Upper lobe of left lung (tissue), 6 donors: Measurements from ENCODE around the gene DGCR8. TPM values are rescaled to one million over a fixed set of nuclear protein-coding genes. Genes with fewer than 3 reads are reported as not detected.
A peak's percentile ranks its signal among the peaks of the same experiment; 100 is the strongest.

Source experiments
- ATAC-seq, 2 donors: fragments of 200-7000 bp; cut with Tn5 transposase; one replicate each; pipeline ENCODE4 v1.9.1; 2022; ENCODE audit warnings: mild to moderate bottlenecking in 2 of 2, moderate library complexity in 2 of 2; ENCODE audit not compliant: low FRiP score in 2 of 2
- DNase-seq, 2 donors: peaks; one replicate each; pipeline ENCODE4 v3.0.0-alpha.2; 2019 to 2020
- H3K27ac ChIP-seq, 4 donors: fragments of 200-600 bp; sonication (generic); one replicate each; pipeline ENCODE4 v1.5.1; 2016 to 2019
- H3K27me3 ChIP-seq, 4 donors: fragments of 200-600 bp; sonication (generic); one replicate each; pipeline ENCODE4 v1.5.1; 2017 to 2019
- H3K36me3 ChIP-seq, 4 donors: fragments of 200-600 bp; sonication (generic); one replicate each; pipeline ENCODE4 v1.5.1; 2016 to 2019
- H3K4me1 ChIP-seq, 4 donors: fragments of 200-600 bp; sonication (generic); one replicate each; pipeline ENCODE4 v1.5.1; 2018 to 2019
- H3K4me3 ChIP-seq, 4 donors: fragments of 200-600 bp; sonication (generic); one replicate each; pipeline ENCODE4 v1.5.1; 2017 to 2019; ENCODE audit warnings: mild to moderate bottlenecking in 2 of 4, moderate library complexity in 1 of 4
- H3K9me3 ChIP-seq, 4 donors: fragments of 200-600 bp; sonication (generic); one replicate each; pipeline ENCODE4 v1.5.1; 2018 to 2019
- CTCF ChIP-seq, 6 experiments: fragments of 450-650 bp in 4 of 6; fragments of 200-600 bp in 2 of 6; sonication (generic) in 2 of 6; IDR thresholded peaks; one replicate each; pipeline ENCODE4 v1.5.1; 2016 to 2019; ENCODE audit warnings: antibody characterized with exemption in 6 of 6
- EP300 ChIP-seq, 4 donors: sonication (generic); formaldehyde crosslinking; IDR thresholded peaks; one replicate each; pipeline ENCODE4 v1.5.1; 2017; ENCODE audit warnings: antibody characterized with exemption in 4 of 4, control low read depth in 2 of 4
- POLR2A ChIP-seq, 4 donors: fragments of 450-650 bp; IDR thresholded peaks; one replicate each; pipeline ENCODE4 v1.5.1; 2016 to 2017; ENCODE audit warnings: antibody characterized with exemption in 4 of 4, mild to moderate bottlenecking in 2 of 4
- POLR2AphosphoS5 ChIP-seq, 2 donors: sonication (generic); formaldehyde crosslinking; IDR thresholded peaks; one replicate each; pipeline ENCODE4 v1.5.1; 2017; ENCODE audit warnings: antibody characterized with exemption in 2 of 2
- WGBS, 2 donors: methylation state at CpG; one replicate each; pipeline ENCODE4 v1.1.5; 2017 to 2018; 5-methylcytosine and 5-hydroxymethylcytosine counted together
- total RNA-seq, 6 donors: library from RNA; depleted of rRNA in 4 of 6; stranded (reverse); fragments of >200 nt in 4 of 6; gene quantifications; one replicate each; pipeline versions ENCODE4 v1.1.0 to v1.2.1, GENCODE V29; 2016 to 2021
- donor health status: DM: no; HTN: no; CAD: no; lungs with moderate emphysema.
- donor health status: DM: no; HTN: yes; CAD: no; lungs with severe emphysema.

DGCR8 gene
- total RNA-seq, 6 donors from 2014 or later: 27.7 to 95.3 (median 33.1) TPM

GRCh38 chr22:20107951-20108756 lies 28.1 kb downstream of the DGCR8 start:
- WGBS, 2 donors: 90 to 94% methylated on average over 12 to 13 of the region's 13 CpGs
- ATAC-seq: no peak
- Histone ChIP-seq H3K36me3 (peaks cover 27 to 97% (median 79%) of the 10 kb centered on the region in 4 donors), H3K4me1 (no peaks in the 10 kb centered on the region), H3K27me3 (no peaks in the 10 kb centered on the region), H3K9me3 (no peaks in the 10 kb centered on the region), H3K4me3 (no peak overlapping the region), H3K27ac (no peak overlapping the region)
- peak in 1 of 2 donors; percentile 21 for DNase-seq
- TF ChIP-seq CTCF (IDR thresholded peaks at IDR 0.05) (no peak), POLR2AphosphoS5 (IDR thresholded peaks at IDR 0.05) (no peak), POLR2A (IDR thresholded peaks at IDR 0.05) (no peak), EP300 (IDR thresholded peaks at IDR 0.05) (no peak)

DNA sequence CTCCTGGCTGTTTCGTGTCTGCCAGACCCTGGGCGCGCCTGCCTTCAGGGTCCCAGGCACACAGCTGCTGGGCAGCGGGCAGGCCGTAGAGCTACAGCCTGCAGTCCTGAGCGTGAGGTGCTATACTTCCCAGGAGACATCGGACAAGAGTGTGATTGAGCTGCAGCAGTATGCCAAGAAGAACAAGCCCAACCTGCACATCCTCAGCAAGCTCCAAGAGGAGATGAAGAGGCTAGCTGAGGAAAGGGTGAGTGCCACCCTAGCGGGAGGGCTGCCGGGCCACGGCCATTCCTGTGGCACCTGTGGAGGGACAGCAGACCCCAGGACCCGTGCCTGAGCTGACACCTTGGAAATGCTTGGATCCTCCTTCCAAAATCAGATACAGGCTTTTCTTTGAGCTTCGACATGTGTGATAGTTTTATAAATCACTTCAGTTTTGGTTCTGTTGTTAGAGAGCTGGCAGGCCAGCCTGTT lies 28.8 kb downstream of the DGCR8 start:
- Histone ChIP-seq H3K4me3 (no peak overlapping the region), H3K27ac (no peak overlapping the region), H3K36me3 (peaks cover 27 to 97% (median 85%) of the 10 kb centered on the region in 4 donors), H3K4me1 (no peaks in the 10 kb centered on the region), H3K9me3 (no peaks in the 10 kb centered on the region), H3K27me3 (no peaks in the 10 kb centered on the region)
- TF ChIP-seq CTCF (IDR thresholded peaks at IDR 0.05) (no peak), EP300 (IDR thresholded peaks at IDR 0.05) (no peak), POLR2A (IDR thresholded peaks at IDR 0.05) (no peak), POLR2AphosphoS5 (IDR thresholded peaks at IDR 0.05) (no peak)
- WGBS, 2 donors: 80 to 97% methylated on average over 8 to 10 of the region's 12 CpGs
- ATAC-seq (no peak), DNase-seq (peak in 1 of 2 donors; percentile 70)

DNA sequence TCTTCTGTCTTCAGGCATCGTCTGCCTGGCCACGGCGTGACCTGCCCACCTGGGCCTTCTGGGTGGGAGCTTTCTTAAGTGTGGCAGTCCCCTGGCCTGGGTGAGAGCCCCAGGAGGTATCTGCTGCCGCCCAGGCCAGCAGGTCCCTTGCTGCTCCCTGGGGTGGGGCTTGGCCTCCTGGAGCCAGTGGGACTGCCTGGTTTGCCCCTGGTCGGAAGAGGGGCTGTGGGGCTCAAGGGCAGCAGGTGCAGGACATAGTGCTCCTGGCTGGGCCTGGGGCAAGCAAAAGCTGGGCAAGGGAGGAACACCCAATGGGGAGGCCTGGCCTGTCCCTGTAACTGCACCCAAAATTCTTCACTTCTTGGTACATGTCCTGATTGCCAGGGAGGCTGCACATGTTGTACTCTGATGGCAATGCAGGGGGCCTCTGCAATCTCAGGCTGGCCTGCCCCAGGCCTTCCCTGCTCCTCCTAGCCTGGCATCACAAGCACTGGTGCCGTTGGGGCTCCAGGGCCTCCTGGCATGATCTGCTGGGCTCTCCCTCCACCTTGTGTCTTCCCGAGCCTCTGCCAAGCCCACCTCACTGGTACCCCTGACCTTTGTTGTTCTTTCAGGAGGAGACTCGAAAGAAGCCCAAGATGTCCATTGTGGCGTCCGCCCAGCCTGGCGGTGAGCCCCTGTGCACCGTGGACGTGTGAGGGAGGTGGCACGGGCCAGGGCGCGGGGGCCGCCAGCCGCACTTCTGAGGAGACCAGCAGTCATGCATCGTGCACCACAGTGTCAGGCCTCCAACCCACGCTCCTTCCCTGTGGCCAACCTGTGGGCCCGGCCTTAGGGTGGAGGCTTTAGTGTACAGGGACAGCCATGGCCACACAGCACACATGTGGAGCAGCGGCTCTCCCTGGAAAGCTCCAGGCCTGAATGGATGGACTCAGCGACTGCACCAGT lies 29.6 kb downstream of the DGCR8 start:
- 87 to 92% methylated on average over 12 to 19 of the region's 23 CpGs for WGBS, 2 donors
- H3K9me3 ChIP-seq: no peaks in the 10 kb centered on the region

More for the DNA sequence above, 29.6 kb downstream of the DGCR8 start:
- H3K27me3 ChIP-seq: no peaks in the 10 kb centered on the region
- ATAC-seq (no peak), DNase-seq (peak in 1 of 2 donors; percentile 85)
- peaks cover 30 to 100% (median 87%) of the 10 kb centered on the region in 4 donors for H3K36me3 ChIP-seq
- no peak overlapping the region for H3K27ac ChIP-seq
- TF ChIP-seq EP300 (IDR thresholded peaks at IDR 0.05): no peak
- TF ChIP-seq CTCF (IDR thresholded peaks at IDR 0.05): no peak
- no peak overlapping the region for H3K4me3 ChIP-seq
- H3K4me1 ChIP-seq: no peaks in the 10 kb centered on the region
